Mesenchymal stem cell (in vitro differentiated cells and primary cell): ENCODE measurements around the gene DOK7.

Experiments used
- DNase-seq: peaks from one replicate; pipeline ENCODE4 v3.0.0-alpha.2; 2013
- H2AFZ ChIP-seq: one replicate; pipeline ENCODE4 v1.6.1; 2013; ENCODE audit warnings: low read depth, mild to moderate bottlenecking, control low read depth, inconsistent platforms, low read length, moderate library complexity
- H2AK5ac ChIP-seq: 2 replicates; pipeline ENCODE4 v1.6.1; 2013; ENCODE audit warnings: low read length, moderate library complexity, mild to moderate bottlenecking, inconsistent platforms; ENCODE audit not compliant: severe bottlenecking
- H2BK120ac ChIP-seq: one replicate; pipeline ENCODE4 v1.6.1; 2013; ENCODE audit warnings: low read depth, mild to moderate bottlenecking, inconsistent platforms, low read length, moderate library complexity
- H2BK12ac ChIP-seq, 2 experiments: one replicate each; pipeline ENCODE4 v1.6.1; 2013; ENCODE audit warnings: inconsistent platforms in 2 of 2, low read length in 2 of 2, mild to moderate bottlenecking in 2 of 2, moderate library complexity in 2 of 2, control low read depth in 1 of 2
- H2BK15ac ChIP-seq: one replicate; pipeline ENCODE4 v1.6.1; 2013; ENCODE audit warnings: mild to moderate bottlenecking, low read depth, inconsistent platforms; ENCODE audit not compliant: poor library complexity, severe bottlenecking
- H2BK5ac ChIP-seq: 2 replicates; pipeline ENCODE4 v1.6.1; 2013; ENCODE audit warnings: low read depth, mild to moderate bottlenecking, low read length, control low read depth, inconsistent platforms; ENCODE audit not compliant: poor library complexity, severe bottlenecking
- H3K14ac ChIP-seq, 2 experiments: one replicate each; pipeline ENCODE4 v1.6.1; 2013; ENCODE audit warnings: inconsistent platforms in 2 of 2, low read length in 2 of 2, control low read depth in 1 of 2, mild to moderate bottlenecking in 1 of 2, moderate library complexity in 1 of 2
- H3K18ac ChIP-seq, 2 experiments: one replicate each; pipeline ENCODE4 v1.6.1; 2013; ENCODE audit warnings: inconsistent platforms in 2 of 2, low read length in 2 of 2, control low read depth in 1 of 2, low read depth in 1 of 2, mild to moderate bottlenecking in 1 of 2
- H3K23ac ChIP-seq, 2 experiments: one replicate each; pipeline ENCODE4 v1.6.1; 2013; ENCODE audit warnings: inconsistent platforms in 2 of 2, low read length in 2 of 2, mild to moderate bottlenecking in 2 of 2, moderate library complexity in 2 of 2, control low read depth in 1 of 2
- H3K27ac ChIP-seq: 2 replicates; pipeline ENCODE4 v1.5.1; 2013; ENCODE audit warnings: mild to moderate bottlenecking, moderate library complexity, low read length, control low read depth, inconsistent platforms; ENCODE audit not compliant: poor library complexity, severe bottlenecking
- H3K27me3 ChIP-seq, 2 experiments: 2 replicates each; pipeline versions ENCODE4 v1.6.1 to v1.7.0; 2013; ENCODE audit warnings: low read length in 2 of 2, mild to moderate bottlenecking in 2 of 2, moderate library complexity in 2 of 2, control low read depth in 1 of 2, inconsistent platforms in 1 of 2; ENCODE audit not compliant: control insufficient read depth in 1 of 2, insufficient read depth in 1 of 2
- H3K36me3 ChIP-seq, 2 experiments: 2 replicates each; pipeline versions ENCODE4 v1.6.1 to v1.7.0; 2013; ENCODE audit warnings: low read length in 2 of 2, control low read depth in 1 of 2, inconsistent platforms in 1 of 2, low read depth in 1 of 2, mild to moderate bottlenecking in 1 of 2; ENCODE audit not compliant: insufficient read depth in 2 of 2, control insufficient read depth in 1 of 2
- H3K4ac ChIP-seq, 2 experiments: one replicate each; pipeline ENCODE4 v1.6.1; 2013; ENCODE audit warnings: inconsistent platforms in 2 of 2, low read length in 2 of 2, mild to moderate bottlenecking in 2 of 2, moderate library complexity in 2 of 2, control low read depth in 1 of 2, low read depth in 1 of 2
- H3K4me1 ChIP-seq: 2 replicates; pipeline ENCODE4 v1.6.1; 2013; ENCODE audit warnings: low read depth, low read length, control low read depth; ENCODE audit not compliant: control insufficient read depth, insufficient read depth
- H3K4me2 ChIP-seq: 2 replicates; pipeline ENCODE4 v1.6.1; 2013; ENCODE audit warnings: low read length, mild to moderate bottlenecking, inconsistent platforms; ENCODE audit not compliant: poor library complexity, severe bottlenecking
- H3K4me3 ChIP-seq, 2 experiments: 2 replicates each; pipeline versions ENCODE4 v1.5.1 to v1.7.0; 2013; ENCODE audit warnings: low read length in 2 of 2, mild to moderate bottlenecking in 2 of 2, control low read depth in 1 of 2, low read depth in 1 of 2; ENCODE audit not compliant: insufficient read depth in 1 of 2
- H3K79me1 ChIP-seq: replicated peaks from 2 replicates; pipeline ENCODE4 v1.6.1; 2013; ENCODE audit warnings: mild to moderate bottlenecking, control low read depth, low read length, inconsistent platforms; ENCODE audit not compliant: poor library complexity, severe bottlenecking
- H3K9ac ChIP-seq: 2 replicates; pipeline ENCODE4 v1.7.0; 2013; ENCODE audit warnings: mild to moderate bottlenecking, low read length, moderate library complexity
- H3K9me3 ChIP-seq: 2 replicates; pipeline ENCODE4 v1.7.0; 2013; ENCODE audit warnings: mild to moderate bottlenecking, low read length; ENCODE audit not compliant: control insufficient read depth
- H4K8ac ChIP-seq: one replicate; pipeline ENCODE4 v1.6.1; 2013; ENCODE audit warnings: inconsistent platforms, mild to moderate bottlenecking, low read length, moderate library complexity
- H4K91ac ChIP-seq: one replicate; pipeline ENCODE4 v1.6.1; 2013; ENCODE audit warnings: mild to moderate bottlenecking, low read length, inconsistent platforms
- WGBS: methylation state at CpG from one replicate; pipeline ENCODE4 v1.1.7; 2013; ENCODE audit warnings: mixed read lengths; 5-methylcytosine and 5-hydroxymethylcytosine counted together

Gene DOK7

GRCh38 chr4:3489451-3489962 lies 26.4 kb downstream of the DOK7 start:
- H2BK15ac ChIP-seq, result no peak overlapping the region
- H2AFZ ChIP-seq, result no peak overlapping the region
- peaks cover 0 to 13% of the 10 kb centered on the region in 2 experiments for H3K36me3 ChIP-seq
- no peak overlapping the region for H3K9ac ChIP-seq
- H3K27ac ChIP-seq, result no peak overlapping the region
- H3K9me3 ChIP-seq, result no peaks in the 10 kb centered on the region
- peak overlapping the region in 1 of 2 experiments; percentile 16 for H3K4me3 ChIP-seq
- H2BK120ac ChIP-seq, result no peak overlapping the region
- peak overlapping the region; percentile 20 for H4K8ac ChIP-seq
- H3K14ac ChIP-seq, result no peak overlapping the region
- peaks cover 13 to 92% of the 10 kb centered on the region in 2 experiments for H3K27me3 ChIP-seq
- no peak for DNase-seq
- H3K4ac ChIP-seq, result no peak overlapping the region
- H3K79me1 ChIP-seq, result no peaks in the 10 kb centered on the region
- H3K23ac ChIP-seq, result no peak overlapping the region
- H2AK5ac ChIP-seq, result no peak overlapping the region
- 61% methylated on average over 20 of the region's 20 CpGs for WGBS
- no peak overlapping the region for H4K91ac ChIP-seq
- H2BK5ac ChIP-seq, result no peak overlapping the region
- peaks cover 63% of the 10 kb centered on the region for H3K4me1 ChIP-seq
- H2BK12ac ChIP-seq, result no peak overlapping the region
- H3K4me2 ChIP-seq, result no peak overlapping the region
- H3K18ac ChIP-seq, result no peak overlapping the region

GRCh38 chr4:3491681-3492405 lies 28.7 kb downstream of the DOK7 start:
- H2AFZ ChIP-seq, result no peak overlapping the region
- H3K9ac ChIP-seq, result no peak overlapping the region
- no peak overlapping the region for H3K23ac ChIP-seq
- H3K27me3 ChIP-seq, result peaks cover 19 to 92% of the 10 kb centered on the region in 2 experiments
- no peak overlapping the region for H4K8ac ChIP-seq
- H2BK15ac ChIP-seq, result no peak overlapping the region
- H3K36me3 ChIP-seq, result peaks cover 0 to 21% of the 10 kb centered on the region in 2 experiments
- H3K4me1 ChIP-seq, result peaks cover 52% of the 10 kb centered on the region
- no peak overlapping the region for H2AK5ac ChIP-seq
- peak; percentile 51 for DNase-seq
- no peak overlapping the region for H3K14ac ChIP-seq
- H2BK5ac ChIP-seq, result no peak overlapping the region
- H3K4me3 ChIP-seq, result no peak overlapping the region
- H2BK120ac ChIP-seq, result no peak overlapping the region
- H3K9me3 ChIP-seq, result no peaks in the 10 kb centered on the region
- no peak overlapping the region for H3K4ac ChIP-seq
- H3K18ac ChIP-seq, result no peak overlapping the region
- WGBS, result 72% methylated on average over 17 of the region's 17 CpGs
- peak overlapping the region; percentile 70 for H4K91ac ChIP-seq
- no peaks in the 10 kb centered on the region for H3K79me1 ChIP-seq
- H2BK12ac ChIP-seq, result no peak overlapping the region
- H3K4me2 ChIP-seq, result no peak overlapping the region
- no peak overlapping the region for H3K27ac ChIP-seq

- no peaks in the 10 kb centered on the region for H3K9me3 ChIP-seq
- WGBS, result 95% methylated on average over 52 of the region's 55 CpGs
- no peak for DNase-seq
These were observed 29.9 kb downstream of the DOK7 start for GRCh38 chr4:3492741-3493719.

More at GRCh38 chr4:3492741-3493719, 29.9 kb downstream of the DOK7 start:
- Histone ChIP-seq H3K18ac (no peak overlapping the region), H3K4me1 (peaks cover 43% of the 10 kb centered on the region), H3K4me2 (no peak overlapping the region), H3K27me3 (peaks cover 19 to 80% of the 10 kb centered on the region in 2 experiments), H3K9ac (no peak overlapping the region), H3K4ac (no peak overlapping the region), H3K23ac (no peak overlapping the region), H4K91ac (peak overlapping the region; percentile 47), H2BK15ac (no peak overlapping the region), H2BK12ac (no peak overlapping the region), H3K4me3 (no peak overlapping the region), H3K79me1 (no peaks in the 10 kb centered on the region), H2AFZ (no peak overlapping the region), H2BK5ac (no peak overlapping the region), H4K8ac (no peak overlapping the region), H3K36me3 (peaks cover 0 to 30% of the 10 kb centered on the region in 2 experiments), H3K27ac (no peak overlapping the region), H3K14ac (peak overlapping the region in 1 of 2 experiments; percentile 15), H2AK5ac (no peak overlapping the region), H2BK120ac (no peak overlapping the region)
